Gastrocnemius medialis (tissue), 4 donors: ENCODE results near the gene SLC6A6.

Source experiments
- POLR2A ChIP-seq, 2 donors: fragments of 450-650 bp; IDR thresholded peaks; one replicate each; pipeline ENCODE4 v1.6.1; 2017; ENCODE audit warnings: antibody characterized with exemption in 2 of 2, mild to moderate bottlenecking in 2 of 2, moderate library complexity in 2 of 2
- TF ChIP-seq, protein P1 (sequence below), 5 experiments: fragments of 450-650 bp in 3 of 5; fragments of 200-600 bp in 2 of 5; sonication (generic) in 2 of 5; IDR thresholded peaks in 4 of 5; conservative IDR thresholded peaks in 1 of 5; 1 replicate in 4 of 5; 2 replicates in 1 of 5; pipeline ENCODE4 v1.5.1; 2016 to 2019; ENCODE audit warnings: antibody characterized with exemption in 5 of 5, mild to moderate bottlenecking in 3 of 5, moderate library complexity in 3 of 5

DNA sequence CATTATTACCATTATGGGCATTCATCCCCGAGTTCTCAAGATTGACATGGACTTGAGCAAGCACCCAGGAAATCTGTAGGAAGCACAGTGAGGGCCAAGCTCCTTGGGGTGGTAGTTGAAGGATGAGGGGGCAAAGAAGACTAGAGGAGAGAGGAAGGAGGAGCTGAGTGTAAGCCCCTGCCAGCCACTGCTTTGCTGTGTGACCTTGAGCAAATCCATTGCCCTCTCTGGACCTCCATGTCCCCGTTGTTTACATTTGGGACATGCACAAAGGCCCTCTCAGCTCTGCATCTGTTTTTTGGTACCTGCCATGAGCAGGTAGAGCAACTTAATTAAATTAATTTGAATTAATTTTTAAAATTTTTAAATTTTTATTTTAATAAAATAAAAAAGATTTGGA lies 33.5 kb upstream of the SLC6A6 start:
- TF ChIP-seq, protein P1, sequence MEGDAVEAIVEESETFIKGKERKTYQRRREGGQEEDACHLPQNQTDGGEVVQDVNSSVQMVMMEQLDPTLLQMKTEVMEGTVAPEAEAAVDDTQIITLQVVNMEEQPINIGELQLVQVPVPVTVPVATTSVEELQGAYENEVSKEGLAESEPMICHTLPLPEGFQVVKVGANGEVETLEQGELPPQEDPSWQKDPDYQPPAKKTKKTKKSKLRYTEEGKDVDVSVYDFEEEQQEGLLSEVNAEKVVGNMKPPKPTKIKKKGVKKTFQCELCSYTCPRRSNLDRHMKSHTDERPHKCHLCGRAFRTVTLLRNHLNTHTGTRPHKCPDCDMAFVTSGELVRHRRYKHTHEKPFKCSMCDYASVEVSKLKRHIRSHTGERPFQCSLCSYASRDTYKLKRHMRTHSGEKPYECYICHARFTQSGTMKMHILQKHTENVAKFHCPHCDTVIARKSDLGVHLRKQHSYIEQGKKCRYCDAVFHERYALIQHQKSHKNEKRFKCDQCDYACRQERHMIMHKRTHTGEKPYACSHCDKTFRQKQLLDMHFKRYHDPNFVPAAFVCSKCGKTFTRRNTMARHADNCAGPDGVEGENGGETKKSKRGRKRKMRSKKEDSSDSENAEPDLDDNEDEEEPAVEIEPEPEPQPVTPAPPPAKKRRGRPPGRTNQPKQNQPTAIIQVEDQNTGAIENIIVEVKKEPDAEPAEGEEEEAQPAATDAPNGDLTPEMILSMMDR (IDR thresholded peaks at IDR 0.05 in 4 of 5, conservative IDR thresholded peaks at IDR 0.05 in 1 of 5), result no peak
- no peak for TF ChIP-seq POLR2A (IDR thresholded peaks at IDR 0.05)
